ENCODE results near the gene GPC5. TPM values are rescaled to one million over a fixed set of nuclear protein-coding genes. Genes with fewer than 3 reads are reported as not detected.
A peak's percentile ranks its signal among the peaks of the same experiment; 100 is the strongest.

GPC5 gene
- total RNA-seq, 2 donors from 2014 or later = not detected

GRCh38 chr13:92825938-92826596 is 1427.6 kb downstream of the GPC5 start:
- WGBS, 2 donors = 24 to 33% methylated on average over 5 of the region's 5 CpGs
- DNase-seq (peak; percentile 18 to 55 (median 45)), ATAC-seq (peak; percentile 69)
- Histone ChIP-seq H3K4me1 (peaks cover 29% of the 10 kb centered on the region), H3K27ac (peak overlapping the region in 2 of 4 donors; percentile 9 to 23), H3K9me3 (no peaks in the 10 kb centered on the region), H3K4me3 (no peak overlapping the region), H3K36me3 (replicated peaks in 1 of 2; ENCODE audit: insufficient read depth in 1 of 2, low read depth in 2 of 2) (no peaks in the 10 kb centered on the region), H3K27me3 (no peaks in the 10 kb centered on the region)
- intact Hi-C loops (cut with DNase I) = no loop called here
- TF ChIP-seq CTCF (IDR thresholded peaks at IDR 0.05) (no peak), POLR2A (IDR thresholded peaks at IDR 0.05) (no peak)

- no peak for DNase-seq
- Histone ChIP-seq H3K4me1 (peaks cover 27% of the 10 kb centered on the region), H3K27ac (no peak overlapping the region), H3K36me3 (replicated peaks in 1 of 2; ENCODE audit: insufficient read depth in 1 of 2, low read depth in 2 of 2) (no peaks in the 10 kb centered on the region), H3K9me3 (no peaks in the 10 kb centered on the region), H3K27me3 (no peaks in the 10 kb centered on the region), H3K4me3 (no peak overlapping the region)
- no peak for ATAC-seq
- TF ChIP-seq POLR2A (IDR thresholded peaks at IDR 0.05) = no peak
- intact Hi-C loops (cut with DNase I) = no loop called here
- WGBS, 2 donors = 64 to 66% methylated on average over 4 of the region's 4 CpGs
Measured at GRCh38 chr13:92827503-92827902, 1429.1 kb downstream of the GPC5 start.

- Histone ChIP-seq H3K27me3 (no peaks in the 10 kb centered on the region), H3K27ac (no peak overlapping the region), H3K9me3 (no peaks in the 10 kb centered on the region), H3K36me3 (replicated peaks in 1 of 2; ENCODE audit: insufficient read depth in 1 of 2, low read depth in 2 of 2) (no peaks in the 10 kb centered on the region), H3K4me1 (peaks cover 11% of the 10 kb centered on the region), H3K4me3 (no peak overlapping the region)
- DNase-seq (no peak), ATAC-seq (no peak)
- WGBS, 2 donors = 40 to 51% methylated on average over 3 of the region's 3 CpGs
- intact Hi-C loops (cut with DNase I) = no loop called here
- no peak for TF ChIP-seq CTCF (IDR thresholded peaks at IDR 0.05)
- no peak for TF ChIP-seq POLR2A (IDR thresholded peaks at IDR 0.05)
Measured at GRCh38 chr13:92829930-92830329, 1431.5 kb downstream of the GPC5 start.

- DNase-seq (no peak), ATAC-seq (no peak)
- H3K4me3 ChIP-seq = no peak overlapping the region
- no peak overlapping the region for H3K27ac ChIP-seq
- no peaks in the 10 kb centered on the region for H3K9me3 ChIP-seq
- TF ChIP-seq POLR2A (IDR thresholded peaks at IDR 0.05) = no peak
- no peak for TF ChIP-seq CTCF (IDR thresholded peaks at IDR 0.05)
- no peaks in the 10 kb centered on the region for H3K36me3 ChIP-seq (replicated peaks in 1 of 2; ENCODE audit: insufficient read depth in 1 of 2, low read depth in 2 of 2)
- H3K4me1 ChIP-seq = peaks cover 9% of the 10 kb centered on the region
- no peaks in the 10 kb centered on the region for H3K27me3 ChIP-seq
- intact Hi-C loops (cut with DNase I) = no loop called here
- 48 to 52% methylated on average over 3 of the region's 3 CpGs for WGBS, 2 donors
Measured at GRCh38 chr13:92830821-92831220, 1432.4 kb downstream of the GPC5 start.

- Histone ChIP-seq H3K27me3 (no peaks in the 10 kb centered on the region), H3K27ac (no peak overlapping the region), H3K4me3 (no peak overlapping the region), H3K9me3 (no peaks in the 10 kb centered on the region), H3K4me1 (no peaks in the 10 kb centered on the region), H3K36me3 (replicated peaks in 1 of 2; ENCODE audit: insufficient read depth in 1 of 2, low read depth in 2 of 2) (no peaks in the 10 kb centered on the region)
- ATAC-seq (no peak), DNase-seq (no peak)
- TF ChIP-seq CTCF (IDR thresholded peaks at IDR 0.05) (no peak), POLR2A (IDR thresholded peaks at IDR 0.05) (no peak)
- intact Hi-C loops (cut with DNase I) = no loop called here
- WGBS, 2 donors = 92 to 94% methylated on average over 1 of the region's 1 CpG
Measured at GRCh38 chr13:92833071-92833470, 1434.7 kb downstream of the GPC5 start.
